Activated T-cell treated with anti-CD3 and anti-CD28 coated beads for 48 hours (primary cell): ENCODE measurements around the gene RBM23.
"Not testable (repeated sequence)": the region's sequence is repeated elsewhere in the genome, so short reads cannot be mapped to it uniquely, and the experiment has no call there.

Experiments
- DNase-seq: peaks from one replicate; pipeline ENCODE4 v3.0.0-alpha.2; 2020; ENCODE audit warnings: low read depth

RBM23 gene

DNA sequence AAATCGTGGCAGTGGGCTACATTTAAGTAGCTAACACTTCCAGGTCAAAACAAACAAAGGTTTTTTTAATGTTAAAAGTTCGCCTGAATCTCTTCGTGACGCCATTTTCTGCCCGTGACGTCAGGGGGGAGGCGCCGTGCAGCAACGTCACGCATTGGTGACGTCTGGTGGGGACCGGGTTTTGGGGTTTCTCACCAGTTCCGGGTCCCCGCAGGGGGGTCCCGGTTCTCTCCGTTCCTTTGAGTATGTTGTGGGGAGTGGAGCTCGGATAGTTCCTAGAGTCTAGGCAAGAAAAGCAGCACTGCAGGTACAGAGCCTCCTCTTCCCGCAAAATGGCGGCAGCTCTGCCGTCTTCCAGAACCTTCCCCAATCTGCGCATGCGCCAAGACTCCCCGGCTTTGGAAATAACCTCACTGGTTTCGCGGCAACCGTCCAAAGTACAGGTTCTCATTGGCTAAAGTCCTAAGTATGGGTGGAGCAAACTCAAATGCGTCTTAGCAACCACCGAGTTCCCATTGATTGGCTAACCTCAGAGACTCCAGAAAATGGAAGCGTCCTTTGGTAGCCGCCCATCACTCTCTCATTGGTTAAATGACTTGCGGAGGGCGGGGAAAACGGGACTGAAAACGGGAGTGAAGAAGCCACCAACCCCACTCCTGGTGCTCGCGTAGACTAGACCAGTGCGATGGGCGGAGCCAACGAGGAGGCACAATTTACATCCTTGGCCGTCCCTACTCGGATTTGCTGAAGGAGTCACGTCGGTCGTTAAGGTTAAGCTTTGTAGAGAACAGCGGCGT is at the start of gene RBM23:
RBM23 (minus strand) TSS at position 346 of the 797 bp plus-strand sequence.
- DNase-seq = peak; percentile 97

GRCh38 chr14:22966783-22967269 is 47.9 kb upstream of the RBM23 start:
- no peak for DNase-seq

DNA sequence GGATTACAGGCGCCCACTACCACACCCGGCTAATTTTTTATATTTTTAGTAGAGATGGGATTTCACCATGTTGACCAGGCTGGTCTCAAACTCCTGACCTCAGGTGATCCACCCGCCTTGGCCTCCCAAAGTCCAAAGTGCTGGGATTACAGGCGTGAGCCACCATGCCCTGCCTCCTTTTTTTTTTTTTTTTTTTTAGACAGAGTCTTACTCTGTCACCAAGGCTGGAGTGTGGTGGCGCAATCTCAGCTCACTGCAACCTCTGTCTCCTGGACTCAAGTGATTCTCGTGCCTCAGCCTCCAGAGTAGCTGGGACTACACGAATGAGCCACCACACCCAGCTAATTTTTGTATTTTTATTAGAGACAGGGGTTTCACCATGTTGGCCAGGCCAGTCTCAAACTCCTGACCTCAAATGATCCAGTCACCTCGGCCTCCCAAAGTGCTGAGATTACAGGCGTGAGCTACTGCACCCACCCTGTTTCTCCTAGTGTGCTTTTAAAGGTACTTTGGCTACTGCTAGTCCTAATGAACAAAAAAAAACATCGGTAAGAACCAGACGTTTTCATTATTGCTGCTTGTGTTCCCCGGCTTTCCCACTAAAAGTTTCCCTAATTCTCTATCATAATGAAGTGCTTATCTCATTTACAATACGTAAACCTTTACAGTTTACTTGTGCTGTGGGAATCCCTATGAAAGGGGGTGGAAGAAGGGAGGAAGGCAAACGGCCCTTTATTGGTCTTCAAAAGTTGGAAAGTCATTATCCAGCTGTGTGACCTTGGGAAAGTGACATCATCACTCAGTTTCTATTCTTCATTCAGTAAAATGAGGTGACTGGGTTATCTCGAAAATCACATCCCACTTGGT is 47.2 kb upstream of the RBM23 start:
- DNase-seq = not testable (repeated sequence)

DNA sequence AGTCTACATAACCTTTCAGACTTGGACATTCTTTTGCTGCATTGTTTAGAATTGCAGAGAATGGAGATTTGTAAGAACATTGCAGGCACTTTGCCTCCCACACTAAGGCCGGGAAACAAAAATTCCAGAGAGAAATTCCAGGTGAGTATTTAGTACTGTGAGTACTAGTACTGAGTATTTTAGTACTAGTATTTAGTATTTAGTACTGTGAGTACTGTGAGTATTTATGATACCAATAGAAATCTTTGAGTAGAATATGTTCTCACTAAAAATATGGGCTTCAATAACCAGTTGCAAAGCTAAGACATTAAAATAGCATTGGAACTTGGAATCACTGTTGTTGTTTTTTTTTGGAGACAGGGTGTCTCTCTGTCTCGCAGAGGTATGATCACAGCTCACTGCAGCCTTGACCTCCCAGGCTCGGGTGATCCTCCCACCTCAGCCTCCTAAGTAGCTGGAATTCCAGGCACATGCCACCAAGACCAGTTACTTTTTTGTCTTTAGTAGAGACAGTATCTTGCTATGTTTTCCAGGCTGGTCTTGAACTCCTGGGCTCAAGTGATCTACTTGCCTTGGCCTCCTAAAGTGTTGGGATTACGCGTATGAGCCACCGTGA is 43.2 kb upstream of the RBM23 start:
- DNase-seq = no peak

- DNase-seq = no peak
Observed at GRCh38 chr14:22955702-22956569, 37.0 kb upstream of the RBM23 start.

- DNase-seq = no peak
Observed at GRCh38 chr14:22952418-22952817, 33.5 kb upstream of the RBM23 start.

- DNase-seq = not testable (repeated sequence)
Observed at GRCh38 chr14:22951795-22952194, 32.8 kb upstream of the RBM23 start.

DNA sequence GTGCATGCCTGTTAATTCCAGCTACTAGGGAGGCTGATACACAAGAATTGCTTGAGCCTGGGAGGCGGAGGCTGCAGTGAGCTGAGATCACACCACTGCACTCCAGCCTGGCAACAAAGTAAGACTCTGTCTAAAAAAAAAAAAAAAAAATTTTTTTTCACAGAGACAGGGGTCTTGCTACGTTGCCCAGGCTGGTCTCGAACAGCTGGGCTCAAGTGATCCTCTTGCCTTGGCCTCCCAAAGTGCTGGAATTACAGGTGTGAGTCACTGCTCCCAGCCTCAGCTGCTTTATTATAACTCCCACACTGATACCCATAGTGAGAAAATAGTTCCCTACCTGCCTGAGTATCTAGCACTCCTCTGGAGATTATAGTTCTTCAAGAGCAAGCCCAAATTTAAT is 26.7 kb upstream of the RBM23 start:
- DNase-seq = no peak

DNA sequence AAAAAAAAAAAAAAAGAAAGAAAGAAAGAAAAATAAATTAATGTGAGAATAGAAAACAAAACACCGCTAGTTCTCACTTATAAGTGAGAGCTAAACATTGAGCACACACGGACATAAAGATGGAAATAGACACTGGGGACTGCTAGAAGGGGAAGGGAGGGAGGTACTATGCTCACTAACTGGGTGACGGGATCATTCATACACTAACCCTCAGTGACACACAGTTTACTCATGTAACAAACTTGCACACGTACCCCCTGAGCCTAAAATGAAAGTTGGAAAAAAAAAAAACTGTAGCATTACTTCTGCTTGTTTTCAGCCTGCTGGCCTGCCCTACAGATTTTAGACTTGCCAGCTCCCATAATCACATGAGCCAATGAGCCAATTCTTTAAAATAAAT is 20.7 kb upstream of the RBM23 start:
- DNase-seq = no peak

GRCh38 chr14:22935156-22935555 is 16.2 kb upstream of the RBM23 start:
- DNase-seq = no peak

DNA sequence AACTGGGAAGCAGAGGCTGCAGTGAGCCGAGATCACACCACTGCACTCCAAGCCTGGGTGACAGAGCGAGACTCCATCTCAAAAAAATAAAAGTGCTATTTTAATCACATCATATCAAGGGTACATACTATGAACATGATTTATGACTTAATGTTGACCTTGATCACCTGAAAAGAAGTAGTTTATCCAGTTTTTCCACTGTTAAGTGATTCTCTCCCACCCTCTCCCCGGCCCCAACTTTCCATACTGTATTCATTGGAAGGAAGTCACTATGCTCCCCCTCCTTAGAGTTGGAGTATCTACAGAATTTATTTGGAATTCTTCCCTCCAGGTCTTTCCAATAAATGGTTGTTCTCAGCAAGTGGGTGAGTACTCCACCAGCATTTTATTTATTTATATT is 13.2 kb upstream of the RBM23 start:
- DNase-seq = no peak

GRCh38 chr14:22929961-22930364 is 11.0 kb upstream of the RBM23 start:
- DNase-seq = no peak

DNA sequence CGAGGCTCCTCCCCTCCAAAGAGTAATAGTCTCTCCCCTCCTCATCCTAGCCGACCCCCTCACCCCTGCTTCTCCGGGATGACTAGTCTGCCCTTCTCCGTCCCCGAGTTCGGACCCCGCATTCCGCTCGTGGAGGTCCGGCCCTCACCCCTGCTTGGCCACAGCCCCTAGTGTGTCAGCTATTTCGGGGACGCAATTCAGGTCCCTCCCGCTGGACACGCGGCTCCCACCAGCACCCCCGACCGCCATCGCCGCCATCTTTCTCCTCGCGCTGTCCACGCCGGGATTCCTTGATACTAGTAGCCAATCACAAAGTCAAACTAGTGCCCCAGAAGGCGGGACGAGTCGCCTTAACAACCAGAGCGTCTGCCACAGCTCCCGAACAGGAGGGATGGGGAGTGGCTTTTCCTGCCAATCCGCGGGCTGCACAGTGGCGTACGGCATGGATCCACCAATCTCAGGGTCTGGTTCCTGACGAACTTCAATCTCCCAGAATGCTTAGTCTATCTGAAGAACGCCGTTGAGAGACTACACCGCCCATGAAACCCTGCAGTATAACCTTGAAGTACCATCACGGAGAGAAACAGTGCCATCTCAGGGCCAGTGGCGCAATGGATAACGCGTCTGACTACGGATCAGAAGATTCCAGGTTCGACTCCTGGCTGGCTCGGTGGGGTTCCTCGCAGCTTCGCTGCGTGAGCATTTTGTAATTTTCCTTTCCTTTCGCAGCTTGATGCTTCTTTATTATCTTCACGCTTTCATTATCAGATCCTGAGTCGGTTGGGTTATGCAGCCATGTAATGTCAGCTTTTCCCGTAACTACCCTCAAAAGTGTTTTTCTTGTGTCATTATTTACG is 10.4 kb upstream of the RBM23 start, which contains the start of gene PRMT5:
PRMT5 (minus strand) TSS at position 273 of the 857 bp plus-strand sequence; CDS start at position 258, 15 bp downstream.
- peak; percentile 92 for DNase-seq

- no peak for DNase-seq
Observed at GRCh38 chr14:22928237-22929103, 9.5 kb upstream of the RBM23 start.

DNA sequence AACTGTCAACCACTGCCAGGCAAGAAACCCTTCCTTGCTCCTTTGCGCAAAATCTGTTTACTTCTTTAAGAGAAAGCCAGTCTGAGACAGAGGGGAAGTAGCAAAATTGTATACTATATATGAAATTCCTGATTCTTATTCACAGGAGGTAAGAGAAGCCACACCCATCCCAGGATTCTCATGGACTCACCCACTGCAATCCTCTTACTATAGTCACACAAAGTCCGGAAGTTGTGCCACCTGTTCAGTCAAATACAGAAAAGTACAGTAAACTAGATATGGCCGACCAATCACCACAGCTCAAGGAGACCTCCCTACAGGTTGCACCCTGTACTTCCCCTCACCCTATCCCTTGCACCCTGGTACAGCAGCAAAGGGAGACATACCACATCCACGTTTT is 7.4 kb upstream of the RBM23 start:
- no peak for DNase-seq

DNA sequence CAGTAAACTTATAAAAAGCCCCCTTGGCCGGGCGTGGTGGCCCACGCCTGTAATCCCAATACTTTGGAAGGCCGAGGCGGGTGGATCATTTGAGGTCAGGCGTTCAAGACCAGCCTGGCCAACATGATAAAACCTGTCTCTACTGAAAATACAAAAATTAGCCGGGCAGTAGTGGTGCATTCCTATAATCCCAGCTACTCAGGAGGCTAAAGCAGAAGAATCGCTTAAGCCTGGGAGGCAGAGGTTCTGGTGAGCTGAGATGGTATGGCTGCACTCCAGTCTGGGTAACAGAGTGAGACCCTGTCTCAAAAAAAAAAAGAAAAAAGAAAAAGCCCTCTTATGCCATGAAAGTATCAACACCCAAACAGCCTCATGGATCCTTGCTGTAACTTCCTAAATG is 6.6 kb upstream of the RBM23 start:
- no peak for DNase-seq

DNA sequence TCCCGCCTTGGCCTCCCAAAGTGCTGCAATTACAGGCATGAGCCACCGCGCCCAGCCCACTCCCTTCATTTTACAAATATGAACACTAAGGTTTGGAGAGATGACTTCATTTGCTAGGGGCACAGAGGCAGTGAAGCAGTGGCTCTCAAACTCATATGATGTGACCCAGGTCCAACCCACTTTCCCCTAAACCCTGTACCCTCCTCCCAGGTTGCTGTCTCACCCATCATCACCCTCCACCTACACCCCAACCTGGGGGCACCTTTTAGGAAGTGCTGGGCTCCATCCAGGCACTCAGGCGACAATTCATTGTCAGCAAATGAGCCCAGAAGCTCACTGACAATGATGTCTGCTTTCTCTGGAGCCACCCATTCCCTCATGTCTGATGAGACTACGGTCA is 4.8 kb upstream of the RBM23 start:
- no peak for DNase-seq

GRCh38 chr14:22922294-22922693 is 3.3 kb upstream of the RBM23 start:
- no peak for DNase-seq

GRCh38 chr14:22920697-22921096 is 1.7 kb upstream of the RBM23 start:
- DNase-seq = no peak

- DNase-seq = no peak
Observed at GRCh38 chr14:22919601-22919921, 612 bp upstream of the RBM23 start.
